GM12875 (cell line): Measurements from ENCODE around the gene RABGAP1L.
"Not testable (repeated sequence)": the region's sequence is repeated elsewhere in the genome, so short reads cannot be mapped to it uniquely, and the experiment has no call there.

Source experiments
- H3K4me3 ChIP-seq: one replicate; pipeline ENCODE4 v1.5.1; 2011; ENCODE audit warnings: low read depth, low read length, control low read depth
- CTCF ChIP-seq: IDR thresholded peaks from 2 replicates; pipeline ENCODE4 v1.5.1; 2011; ENCODE audit warnings: low read depth, mild to moderate bottlenecking, control low read depth, inconsistent platforms, low read length, moderate library complexity, borderline replicate concordance; ENCODE audit not compliant: insufficient read depth

Gene RABGAP1L

GRCh38 chr1:174326278-174326677 is 167.0 kb downstream of the RABGAP1L start:
- TF ChIP-seq CTCF, result no peak
- no peak overlapping the region for H3K4me3 ChIP-seq

- no peak overlapping the region for H3K4me3 ChIP-seq
- TF ChIP-seq CTCF, result no peak
Observed at GRCh38 chr1:174333437-174333836, 174.1 kb downstream of the RABGAP1L start.

- TF ChIP-seq CTCF, result no peak
- no peak overlapping the region for H3K4me3 ChIP-seq
Observed at GRCh38 chr1:174337000-174337681, 177.8 kb downstream of the RABGAP1L start.

GRCh38 chr1:174340404-174340803 is 181.1 kb downstream of the RABGAP1L start:
- not testable (repeated sequence) for H3K4me3 ChIP-seq

- H3K4me3 ChIP-seq, result no peak overlapping the region
- no peak for TF ChIP-seq CTCF
Observed at GRCh38 chr1:174344162-174344561, 184.8 kb downstream of the RABGAP1L start.

GRCh38 chr1:174352117-174352516 is 192.8 kb downstream of the RABGAP1L start:
- no peak overlapping the region for H3K4me3 ChIP-seq
- TF ChIP-seq CTCF, result no peak

GRCh38 chr1:174352883-174353608 is 193.7 kb downstream of the RABGAP1L start:
- TF ChIP-seq CTCF, result no peak
- no peak overlapping the region for H3K4me3 ChIP-seq
